GM21529 (cell line): Measurements from ENCODE around the gene UGT1A6.

Source experiments
- ATAC-seq: cut with Tn5 transposase; IDR thresholded peaks from one replicate; pipeline ENCODE4 v1.9.1; 2021; ENCODE audit not compliant: unreplicated experiment

Gene UGT1A6

GRCh38 chr2:233761040-233761769 is 68.5 kb downstream of the UGT1A6 start:
- ATAC-seq = no peak

- no peak for ATAC-seq
Measured at GRCh38 chr2:233764264-233764663, 71.6 kb downstream of the UGT1A6 start.

- ATAC-seq = no peak
Measured at GRCh38 chr2:233764761-233765160, 72.1 kb downstream of the UGT1A6 start.

GRCh38 chr2:233766416-233766815 is 73.7 kb downstream of the UGT1A6 start:
- ATAC-seq = no peak

GRCh38 chr2:233768076-233768475 is 75.4 kb downstream of the UGT1A6 start:
- ATAC-seq = no peak

- no peak for ATAC-seq
Measured at GRCh38 chr2:233769260-233769659, 76.6 kb downstream of the UGT1A6 start.

- no peak for ATAC-seq
Measured at GRCh38 chr2:233772153-233772552, 79.5 kb downstream of the UGT1A6 start.

GRCh38 chr2:233772583-233772982 is 79.9 kb downstream of the UGT1A6 start:
- ATAC-seq = no peak

- ATAC-seq = no peak
Measured at GRCh38 chr2:233773854-233774253, 81.2 kb downstream of the UGT1A6 start.

GRCh38 chr2:233775414-233775813 is 82.7 kb downstream of the UGT1A6 start:
- no peak for ATAC-seq

GRCh38 chr2:233778030-233778429 is 85.3 kb downstream of the UGT1A6 start, which contains the start of gene MROH2A:
MROH2A (plus strand) TSS chr2:233778330; CDS start chr2:233779359, 1,029 bp downstream.
- no peak for ATAC-seq

GRCh38 chr2:233779722-233780121 is 87.0 kb downstream of the UGT1A6 start:
- ATAC-seq = no peak

GRCh38 chr2:233780771-233781170 is 88.1 kb downstream of the UGT1A6 start:
- ATAC-seq = no peak

GRCh38 chr2:233789554-233789953 is 96.9 kb downstream of the UGT1A6 start:
- ATAC-seq = no peak

- no peak for ATAC-seq
Measured at GRCh38 chr2:233791151-233791882, 98.6 kb downstream of the UGT1A6 start.

- no peak for ATAC-seq
Measured at GRCh38 chr2:233791883-233792329, 99.2 kb downstream of the UGT1A6 start.

- no peak for ATAC-seq
Measured at GRCh38 chr2:233792720-233793119, 100.0 kb downstream of the UGT1A6 start.

GRCh38 chr2:233793465-233794127 is 100.9 kb downstream of the UGT1A6 start:
- no peak for ATAC-seq

- no peak for ATAC-seq
Measured at GRCh38 chr2:233794128-233794658, 101.5 kb downstream of the UGT1A6 start.

- no peak for ATAC-seq
Measured at GRCh38 chr2:233795735-233796171, 103.1 kb downstream of the UGT1A6 start.

- no peak for ATAC-seq
Measured at GRCh38 chr2:233796254-233796653, 103.6 kb downstream of the UGT1A6 start.
